SHP77 (cell line): ENCODE data around the gene SPO11.
"Not testable (repeated sequence)": the region's sequence is repeated elsewhere in the genome, so short reads cannot be mapped to it uniquely, and the experiment has no call there.

ENCODE experiments used
- DNase-seq, 2 experiments: peaks; one replicate each; lab custom pipeline; 2025; lab: John Stamatoyannopoulos, UW

SPO11 gene

GRCh38 chr20:57341663-57342062, 12.1 kb downstream of the SPO11 start:
- no peak for DNase-seq

- no peak for DNase-seq
These were observed 13.2 kb downstream of the SPO11 start for GRCh38 chr20:57342829-57343228.

DNA sequence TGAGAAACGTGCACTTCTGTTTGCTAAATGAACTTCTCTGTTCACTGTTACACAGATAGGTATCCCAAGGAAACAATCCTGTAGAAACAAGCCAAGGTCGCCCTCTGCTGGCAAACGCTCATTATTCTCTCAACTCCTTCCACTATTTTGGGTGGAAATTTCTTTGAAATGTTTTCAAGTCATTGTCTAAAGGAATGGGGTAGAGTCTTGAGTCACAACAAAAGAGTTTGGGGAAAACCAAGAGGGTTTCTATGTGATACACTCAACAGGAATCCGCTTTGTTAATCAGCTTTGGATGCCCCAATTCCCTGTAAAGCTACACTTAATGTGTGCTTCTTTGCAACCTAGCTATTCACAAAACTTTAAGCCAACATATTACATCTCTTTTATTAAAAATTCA, 16.9 kb downstream of the SPO11 start:
- peak; percentile 74 to 75 for DNase-seq

- no peak for DNase-seq
These were observed 17.8 kb downstream of the SPO11 start for GRCh38 chr20:57347393-57347792.

- DNase-seq = not testable (repeated sequence)
These were observed 18.8 kb downstream of the SPO11 start for GRCh38 chr20:57348200-57348921.

DNA sequence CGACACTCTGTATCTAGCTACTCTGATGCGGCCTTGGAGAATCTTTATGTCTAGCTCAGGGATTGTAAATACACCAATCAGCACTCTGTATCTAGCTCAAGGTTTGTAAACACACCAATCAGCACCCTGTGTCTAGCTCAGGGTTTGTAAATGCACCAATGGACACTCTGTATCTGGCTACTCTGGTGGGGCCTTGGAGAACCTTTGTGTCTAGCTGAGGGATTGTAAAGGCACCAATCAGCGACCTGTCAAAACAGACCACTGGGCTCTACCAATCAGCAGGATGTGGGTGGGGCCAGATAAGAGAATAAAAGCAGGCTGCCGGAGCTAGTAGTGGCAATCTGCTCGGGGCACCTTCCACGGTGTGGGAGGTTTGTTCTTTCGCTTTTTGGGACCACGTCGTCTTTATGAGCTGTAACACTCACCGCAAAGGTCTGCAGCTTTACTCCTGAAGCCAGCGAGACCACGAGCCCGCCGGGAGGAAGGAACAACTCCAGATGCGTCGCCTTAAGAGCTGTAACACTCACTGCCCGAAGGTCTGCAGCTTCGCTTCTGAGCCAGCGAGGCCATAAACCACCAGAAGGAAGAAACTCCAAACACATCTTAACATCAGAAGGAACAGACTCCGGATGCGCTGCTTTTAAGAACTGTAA, 19.4 kb downstream of the SPO11 start:
- DNase-seq = not testable (repeated sequence)

DNA sequence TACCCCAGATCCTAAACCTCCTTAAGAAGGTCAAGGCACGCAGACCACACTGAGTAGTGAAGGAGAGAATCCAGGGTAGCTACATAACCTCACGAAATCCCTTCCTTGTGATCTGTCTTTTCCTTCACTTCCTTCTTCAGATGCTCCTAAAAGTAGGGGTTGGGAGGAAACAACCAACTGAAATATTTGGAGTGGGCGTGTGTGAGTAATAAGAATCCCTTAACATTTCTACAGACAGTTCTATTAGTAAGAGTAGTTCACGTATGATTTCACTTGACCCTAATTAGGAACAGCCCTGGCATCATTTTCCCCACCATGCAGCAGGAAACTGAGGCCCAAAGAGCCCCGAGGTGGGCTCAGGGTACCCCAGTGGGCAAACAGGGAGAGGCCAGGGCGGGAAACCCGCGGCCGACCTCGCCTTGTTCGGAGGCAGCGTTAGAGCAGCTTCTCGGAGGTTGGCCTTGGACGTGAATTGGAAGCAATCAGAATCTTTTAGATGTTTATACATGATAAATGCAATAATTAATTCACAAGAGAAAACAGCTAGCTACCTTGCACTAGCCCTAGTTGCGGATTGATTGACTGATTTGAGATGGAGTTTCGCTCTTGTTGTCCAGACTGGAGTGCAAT, 20.6 kb downstream of the SPO11 start:
- no peak for DNase-seq

DNA sequence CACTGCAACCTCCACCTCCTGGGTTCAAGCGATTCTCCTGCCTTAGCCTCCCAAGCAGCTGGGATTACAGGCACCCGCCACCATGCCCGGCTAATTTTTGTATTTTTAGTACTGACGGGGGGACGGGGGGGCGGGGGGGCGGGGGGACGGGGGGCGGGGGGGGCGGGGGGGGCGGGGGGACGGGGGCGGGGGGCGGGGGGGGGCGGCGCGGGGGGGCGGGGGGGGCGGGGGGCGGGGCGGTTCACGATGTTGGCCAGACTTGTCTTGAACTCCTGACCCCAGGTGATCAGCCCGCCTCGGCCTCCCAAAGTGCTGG, 21.1 kb downstream of the SPO11 start:
- DNase-seq = not testable (repeated sequence)

- peak; percentile 90 to 96 for DNase-seq
These were observed 21.6 kb downstream of the SPO11 start, which contains the start of gene RAE1 for GRCh38 chr20:57351042-57351783. TSS of gene RAE1 (plus strand) at chr20:57351255. CDS start at chr20:57354039, 2,784 bp downstream.

GRCh38 chr20:57352305-57352704, 22.7 kb downstream of the SPO11 start:
- no peak for DNase-seq

GRCh38 chr20:57353351-57353750, 23.7 kb downstream of the SPO11 start:
- no peak for DNase-seq

DNA sequence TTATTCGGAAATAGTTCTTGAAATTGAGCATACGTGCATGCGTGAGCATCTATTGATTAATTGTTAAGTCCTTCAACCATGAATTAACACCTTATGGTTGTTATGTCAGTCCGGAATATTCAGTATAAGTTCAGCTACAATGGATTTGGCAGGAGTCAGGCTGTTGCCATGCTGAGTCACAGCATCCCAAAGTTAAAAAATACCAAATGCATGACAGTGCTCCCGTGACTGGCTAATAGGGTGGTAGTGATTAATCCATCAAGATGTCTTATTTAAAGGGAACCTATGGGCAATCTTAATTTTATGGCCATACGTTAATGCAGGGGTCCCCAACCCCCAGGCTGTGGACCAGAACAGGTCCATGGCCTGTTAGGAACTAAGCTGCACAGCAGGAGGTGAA, 31.9 kb downstream of the SPO11 start:
- DNase-seq = no peak

- DNase-seq = no peak
These were observed 34.8 kb downstream of the SPO11 start for GRCh38 chr20:57364451-57364850.

DNA sequence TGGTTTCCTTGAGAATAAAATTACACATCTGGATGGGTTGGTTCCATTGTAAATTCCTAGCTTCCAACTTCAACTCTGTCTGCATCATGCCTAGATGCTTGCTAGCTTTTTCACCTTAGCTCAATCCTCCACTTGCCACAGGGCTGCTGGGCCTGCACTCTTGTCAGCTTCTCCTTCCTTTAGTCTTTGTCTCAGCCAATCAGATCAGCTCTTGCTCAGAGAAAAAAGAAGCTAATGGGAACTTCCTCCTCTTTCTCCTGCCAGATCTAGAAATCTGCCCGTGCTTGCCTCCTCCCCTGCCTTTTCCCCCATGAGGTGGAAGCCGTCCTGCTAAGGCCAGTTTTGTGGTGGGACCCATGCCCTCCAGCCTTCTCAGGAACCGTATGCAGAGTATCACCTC, 40.0 kb downstream of the SPO11 start:
- no peak for DNase-seq

- DNase-seq = no peak
These were observed 40.7 kb downstream of the SPO11 start for GRCh38 chr20:57370316-57370715.

DNA sequence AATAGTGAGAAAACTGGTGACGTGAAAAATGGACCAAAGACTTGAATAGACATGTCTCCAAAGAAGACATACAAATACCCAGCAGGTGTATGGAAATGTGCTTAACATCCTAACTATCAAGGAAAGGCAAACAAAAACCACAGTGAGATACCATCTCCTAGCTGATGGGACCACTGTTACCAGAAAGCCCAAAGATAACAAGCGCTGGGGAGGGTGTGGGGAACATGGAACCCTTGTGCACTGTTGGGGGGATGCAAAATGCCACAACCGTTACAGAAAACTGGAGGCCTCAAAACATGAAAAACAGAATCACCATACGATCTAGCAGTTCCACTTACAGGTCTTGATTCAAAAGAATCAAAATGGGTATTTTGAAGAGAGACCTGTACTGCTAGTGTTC, 41.8 kb downstream of the SPO11 start:
- no peak for DNase-seq

- no peak for DNase-seq
These were observed 42.6 kb downstream of the SPO11 start for GRCh38 chr20:57372157-57372556.

- DNase-seq = no peak
These were observed 43.2 kb downstream of the SPO11 start for GRCh38 chr20:57372581-57373350.

DNA sequence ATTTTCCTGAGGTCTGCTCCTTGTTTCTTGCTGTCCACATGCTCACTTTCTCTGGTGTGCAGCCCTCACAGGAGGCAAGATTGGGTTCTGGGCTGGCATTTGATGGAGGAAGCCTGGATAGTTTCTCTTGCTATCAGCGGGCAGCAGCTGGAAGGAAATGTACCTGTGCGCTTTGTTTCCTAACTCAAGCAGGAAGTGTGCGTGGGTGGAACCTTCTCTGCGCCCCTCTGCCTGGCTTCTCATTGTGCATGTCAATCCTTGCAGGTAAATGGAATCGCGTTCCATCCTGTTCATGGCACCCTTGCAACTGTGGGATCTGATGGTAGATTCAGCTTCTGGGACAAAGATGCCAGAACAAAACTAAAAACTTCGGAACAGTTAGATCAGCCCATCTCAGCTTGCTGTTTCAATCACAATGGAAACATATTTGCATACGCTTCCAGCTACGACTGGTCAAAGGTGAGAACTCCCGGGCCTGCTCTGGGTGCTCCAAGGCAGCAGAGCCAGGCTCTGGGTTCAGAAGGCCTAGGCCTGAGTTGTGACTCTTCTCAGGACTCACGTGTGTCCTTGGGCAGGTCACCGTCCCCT, 44.8 kb downstream of the SPO11 start:
- no peak for DNase-seq

- no peak for DNase-seq
These were observed 45.5 kb downstream of the SPO11 start for GRCh38 chr20:57374931-57375651.
